ENCODE results near the gene ANTXR1.
"Not testable (repeated sequence)": the region's sequence is repeated elsewhere in the genome, so short reads cannot be mapped to it uniquely, and the experiment has no call there.

The ANTXR1 gene

DNA sequence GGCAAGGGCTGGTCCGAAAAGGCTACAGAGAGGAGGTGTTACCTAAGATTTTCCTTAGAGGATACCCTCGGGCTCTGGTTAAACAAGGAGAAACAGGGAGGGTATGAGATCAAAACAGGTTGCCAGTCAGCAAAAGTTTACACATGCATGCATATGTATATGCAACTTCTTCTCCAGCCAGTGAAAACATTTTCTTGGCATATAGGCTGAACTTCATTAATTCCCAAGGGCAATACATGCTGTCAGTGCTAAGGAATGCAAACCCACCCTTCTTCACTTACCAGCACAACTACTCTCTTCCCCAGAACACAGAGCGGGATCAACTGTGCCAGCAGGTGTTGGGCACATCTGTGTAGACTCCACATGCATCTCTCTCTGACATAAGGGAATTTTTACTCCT lies 198.1 kb downstream of the ANTXR1 start:
- no peak for DNase-seq (ENCODE audit: low spot score)

DNA sequence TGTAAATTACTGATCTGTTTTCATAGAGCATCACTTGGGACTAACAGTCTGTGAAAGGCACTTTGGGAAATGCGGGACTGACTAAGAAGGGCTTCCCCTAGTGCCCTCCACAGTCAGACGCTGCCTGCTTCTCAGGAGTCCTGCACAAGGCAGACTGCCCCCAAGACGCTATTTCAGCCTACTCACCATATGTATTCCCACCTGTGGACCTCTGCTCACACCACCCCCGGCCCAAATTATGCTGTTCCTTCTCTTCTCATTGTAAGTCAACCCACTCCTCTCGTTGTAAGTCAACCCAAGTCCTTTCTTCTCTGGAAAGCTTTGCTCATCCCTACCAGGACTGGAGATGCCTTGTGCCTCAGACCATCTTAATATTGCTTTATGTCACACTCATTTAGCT lies 198.7 kb downstream of the ANTXR1 start:
- no peak for DNase-seq (ENCODE audit: low spot score)

GRCh38 chr2:69212238-69213028 lies 199.5 kb downstream of the ANTXR1 start:
- DNase-seq (ENCODE audit: low spot score), result no peak

DNA sequence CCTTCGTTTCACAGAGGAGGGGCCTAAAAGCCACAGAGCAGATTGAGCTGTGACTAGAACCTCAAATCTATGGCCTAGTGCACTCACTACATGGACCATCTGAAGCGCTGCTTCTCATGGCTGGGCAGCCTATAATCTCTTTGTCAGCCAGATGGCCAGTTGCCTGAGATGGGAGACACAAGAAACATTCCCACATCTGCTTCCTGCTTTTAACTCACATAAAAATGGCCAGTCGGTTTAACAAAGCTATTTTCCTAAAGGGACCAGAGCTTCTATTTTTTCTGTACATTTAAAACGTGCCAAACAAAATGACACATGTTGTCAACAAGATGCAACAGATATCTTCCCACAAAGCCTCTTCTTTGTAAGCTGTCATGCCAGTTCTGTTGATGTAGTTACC lies 200.2 kb downstream of the ANTXR1 start:
- DNase-seq (ENCODE audit: low spot score), result no peak

- DNase-seq (ENCODE audit: low spot score), result no peak
These were observed 200.8 kb downstream of the ANTXR1 start for GRCh38 chr2:69213782-69214181.

- DNase-seq (ENCODE audit: low spot score), result no peak
These were observed 201.9 kb downstream of the ANTXR1 start for GRCh38 chr2:69214898-69215297.

DNA sequence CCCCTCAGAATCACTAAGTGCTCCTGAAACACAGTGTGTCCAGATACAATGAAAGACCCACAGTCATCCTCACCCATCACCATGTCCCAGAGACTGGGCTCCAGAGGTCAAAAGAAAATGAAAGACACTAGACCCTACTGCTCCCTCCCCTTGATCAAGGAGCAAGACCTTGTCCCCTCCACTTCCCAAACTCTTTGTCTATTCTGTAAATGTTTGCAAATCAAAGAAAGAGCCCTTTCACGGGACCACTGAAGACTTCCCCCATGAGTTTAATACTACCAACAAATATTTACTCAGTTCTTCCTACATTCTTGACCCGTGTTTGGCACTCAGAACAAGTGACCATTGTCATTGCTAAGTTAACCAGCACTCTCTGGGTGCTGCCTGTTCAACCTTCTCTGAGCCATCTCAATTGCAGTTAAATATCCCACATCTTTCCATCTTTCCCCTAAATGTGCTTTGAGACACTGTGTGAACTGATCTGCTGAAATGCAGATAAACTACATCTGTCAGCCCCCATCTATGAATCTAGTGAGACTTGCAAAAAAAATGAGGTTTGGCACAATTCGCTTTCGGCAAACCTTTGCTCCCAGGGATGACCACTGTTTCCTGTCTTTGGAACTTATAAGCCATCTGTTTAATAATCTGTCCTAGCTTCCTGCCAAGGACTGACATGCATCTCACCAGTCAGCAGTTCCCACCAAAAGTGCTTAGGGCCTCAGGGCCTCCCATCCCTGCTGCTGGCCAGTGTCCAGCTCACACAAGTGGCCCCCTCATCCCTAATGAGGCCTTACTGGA lies 203.8 kb downstream of the ANTXR1 start:
- no peak for DNase-seq (ENCODE audit: low spot score)

DNA sequence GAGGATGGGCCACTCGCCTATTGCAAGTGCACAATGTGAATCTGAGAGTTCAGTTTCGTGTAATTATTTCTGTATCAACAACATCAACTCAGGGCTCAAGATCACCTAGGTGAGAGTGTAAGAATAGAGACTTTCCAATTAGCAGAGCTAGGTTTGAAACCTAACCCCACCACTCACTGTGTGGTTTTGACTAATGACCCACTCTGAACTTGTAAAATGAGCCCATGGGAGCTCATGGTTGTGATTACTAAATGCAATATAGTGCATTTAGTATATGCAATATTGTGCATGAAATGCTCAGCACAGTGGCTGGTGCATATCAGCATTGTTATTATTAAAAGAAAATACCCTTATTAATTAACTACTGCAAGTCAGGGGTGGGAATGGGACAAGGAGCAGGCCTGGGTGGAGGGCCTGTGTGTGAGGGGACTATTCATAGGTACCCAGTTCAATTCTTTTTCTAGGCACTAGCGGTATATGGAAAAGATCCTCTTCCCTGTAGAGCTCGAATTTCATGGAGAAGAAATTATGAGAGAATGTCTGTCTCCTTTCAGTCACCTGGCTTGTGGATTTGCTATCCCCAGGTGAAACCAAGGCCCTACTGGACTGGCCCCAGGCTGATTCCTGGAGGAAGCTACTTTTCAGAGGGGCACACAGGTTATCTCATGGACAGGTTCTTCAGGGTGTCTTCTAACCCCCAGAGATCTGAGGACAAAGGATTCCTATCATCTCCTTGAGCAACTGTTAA lies 204.5 kb downstream of the ANTXR1 start:
- no peak for DNase-seq (ENCODE audit: low spot score)

GRCh38 chr2:69221512-69221911 lies 208.5 kb downstream of the ANTXR1 start:
- no peak for DNase-seq (ENCODE audit: low spot score)

GRCh38 chr2:69221960-69222751 lies 209.2 kb downstream of the ANTXR1 start:
- no peak for DNase-seq (ENCODE audit: low spot score)

DNA sequence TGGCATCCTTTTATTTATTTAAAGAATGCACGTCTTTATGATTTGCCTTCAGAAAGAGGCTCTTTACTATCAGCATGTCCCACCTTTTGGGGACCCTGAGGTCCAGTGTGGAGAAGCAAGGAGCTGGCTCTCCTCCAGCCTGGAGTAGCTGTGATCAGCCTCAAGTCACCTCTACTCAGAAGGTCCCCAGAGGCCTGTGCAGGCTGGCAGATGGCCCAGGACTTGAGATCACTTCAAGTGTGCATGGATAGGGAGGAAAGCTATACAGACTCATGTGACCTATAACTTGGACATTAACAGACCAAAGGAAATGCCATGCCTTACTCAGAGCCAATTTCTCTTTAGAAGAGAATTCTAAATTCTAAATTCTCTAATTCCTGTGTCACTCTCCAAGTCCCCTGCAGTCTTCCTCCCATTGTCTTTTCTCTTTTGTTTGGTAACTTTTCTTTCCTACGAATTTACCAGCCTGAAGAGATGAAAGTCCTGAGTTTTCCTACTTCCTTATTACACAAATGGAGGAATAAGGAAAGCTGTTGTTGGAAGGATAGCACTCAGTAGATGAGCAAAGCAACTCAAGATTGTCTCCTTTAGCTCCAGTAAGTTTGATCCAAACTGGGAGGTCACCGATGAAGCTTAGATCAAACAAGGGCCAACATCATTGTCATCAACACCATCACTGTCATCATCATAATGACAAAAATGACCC lies 210.1 kb downstream of the ANTXR1 start:
- no peak for DNase-seq (ENCODE audit: low spot score)

GRCh38 chr2:69223759-69224511 lies 211.0 kb downstream of the ANTXR1 start:
- no peak for DNase-seq (ENCODE audit: low spot score)

DNA sequence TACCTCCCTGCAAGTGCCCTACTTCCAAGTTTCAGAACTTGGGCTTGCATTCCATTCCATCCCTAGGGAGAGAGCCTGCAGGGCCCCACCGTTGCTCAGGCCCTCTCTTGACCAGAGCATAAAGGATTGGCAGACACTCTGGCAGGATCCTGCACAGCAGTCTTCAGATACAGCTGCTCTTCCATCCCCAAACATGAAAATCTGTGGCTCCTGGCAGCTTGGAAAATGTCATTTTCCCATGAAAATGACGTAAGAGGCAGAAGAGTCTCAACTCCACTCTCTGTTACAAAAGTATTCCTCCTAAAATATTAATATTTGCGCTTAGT lies 211.5 kb downstream of the ANTXR1 start:
- DNase-seq (ENCODE audit: low spot score), result no peak

- no peak for DNase-seq (ENCODE audit: low spot score)
These were observed 213.0 kb downstream of the ANTXR1 start for GRCh38 chr2:69225933-69226332.

GRCh38 chr2:69226903-69227302 lies 213.9 kb downstream of the ANTXR1 start:
- DNase-seq (ENCODE audit: low spot score), result no peak

GRCh38 chr2:69227716-69228115 lies 214.7 kb downstream of the ANTXR1 start:
- no peak for DNase-seq (ENCODE audit: low spot score)

- not testable (repeated sequence) for DNase-seq (ENCODE audit: low spot score)
These were observed 218.0 kb downstream of the ANTXR1 start for GRCh38 chr2:69230946-69231345.

DNA sequence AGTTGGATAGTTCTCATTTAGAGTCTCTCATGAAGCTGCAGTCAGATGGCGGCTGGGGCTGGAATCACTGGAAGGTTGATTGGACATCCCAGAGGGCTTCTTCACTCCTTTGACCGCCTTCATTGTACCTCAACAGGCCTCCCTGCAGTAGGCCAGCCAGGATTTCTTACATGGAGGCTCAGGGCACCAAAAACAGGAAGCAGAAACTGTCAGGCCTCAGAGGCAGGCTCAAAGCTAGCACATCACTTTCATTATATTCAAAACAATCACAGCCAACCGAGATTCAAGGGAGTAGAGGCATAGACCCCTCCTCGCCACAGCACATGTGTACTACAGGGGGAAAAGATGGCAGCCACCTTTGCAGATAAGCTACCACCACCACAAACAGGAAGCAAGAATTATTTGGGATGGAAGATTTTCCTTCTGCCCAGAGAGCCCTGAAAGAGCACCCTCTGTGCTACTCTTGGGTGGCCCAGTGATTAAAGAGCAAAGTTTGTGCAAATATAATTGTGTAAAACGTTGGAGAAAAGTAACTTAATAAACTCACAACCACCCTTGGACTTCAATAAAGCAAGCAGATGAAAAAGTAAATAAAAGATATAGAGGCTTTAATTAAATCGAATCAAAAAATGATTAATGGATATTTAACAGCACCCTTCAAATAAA lies 218.8 kb downstream of the ANTXR1 start:
- no peak for DNase-seq (ENCODE audit: low spot score)

- not testable (repeated sequence) for DNase-seq (ENCODE audit: low spot score)
These were observed 222.9 kb downstream of the ANTXR1 start for GRCh38 chr2:69235835-69236234.

DNA sequence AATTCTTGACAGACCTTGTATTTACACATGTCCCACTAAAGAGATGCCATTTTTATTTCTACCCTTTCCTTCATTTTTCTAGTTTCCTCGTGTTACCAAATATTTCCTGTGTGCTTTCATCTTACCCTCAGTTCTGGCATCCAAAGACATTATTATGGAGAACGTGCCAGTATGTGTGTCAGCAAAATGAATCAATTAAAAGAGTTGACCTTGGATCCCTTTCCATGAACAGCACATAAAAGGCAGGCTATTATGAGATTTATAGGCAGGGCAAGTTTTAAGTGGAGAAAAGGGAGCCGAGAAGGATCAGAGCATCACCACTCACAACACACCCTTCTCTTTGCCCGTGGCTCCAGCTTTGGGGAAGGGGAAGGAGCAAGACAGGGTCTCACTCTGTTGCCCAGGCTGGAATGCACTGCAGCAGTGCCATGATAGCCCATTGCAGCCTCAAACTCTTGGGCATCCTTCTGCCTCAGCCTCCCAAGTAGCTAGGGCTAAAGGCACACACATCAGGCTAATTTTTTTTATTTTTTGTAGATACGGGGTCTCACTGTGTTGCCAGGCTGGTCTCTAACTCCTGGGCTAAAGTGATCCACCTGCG lies 224.2 kb downstream of the ANTXR1 start:
- DNase-seq (ENCODE audit: low spot score), result no peak
